ENCODE results near the gene CXCL8.

- TF ChIP-seq EZH2 (IDR thresholded peaks at IDR 0.05; ENCODE audit: insufficient read depth, poor library complexity, severe bottlenecking), result no peak
- no peak for TF ChIP-seq EZH2phosphoT487 (IDR thresholded peaks at IDR 0.05; ENCODE audit: insufficient read depth, low read depth)
Observed at GRCh38 chr4:73705721-73706120, 34.6 kb upstream of the CXCL8 start.

Data from GM23248 (cell line).